ENCODE measurements around the gene RTN4.
"Not testable (repeated sequence)": the region's sequence is repeated elsewhere in the genome, so short reads cannot be mapped to it uniquely, and the experiment has no call there.

RTN4 gene

DNA sequence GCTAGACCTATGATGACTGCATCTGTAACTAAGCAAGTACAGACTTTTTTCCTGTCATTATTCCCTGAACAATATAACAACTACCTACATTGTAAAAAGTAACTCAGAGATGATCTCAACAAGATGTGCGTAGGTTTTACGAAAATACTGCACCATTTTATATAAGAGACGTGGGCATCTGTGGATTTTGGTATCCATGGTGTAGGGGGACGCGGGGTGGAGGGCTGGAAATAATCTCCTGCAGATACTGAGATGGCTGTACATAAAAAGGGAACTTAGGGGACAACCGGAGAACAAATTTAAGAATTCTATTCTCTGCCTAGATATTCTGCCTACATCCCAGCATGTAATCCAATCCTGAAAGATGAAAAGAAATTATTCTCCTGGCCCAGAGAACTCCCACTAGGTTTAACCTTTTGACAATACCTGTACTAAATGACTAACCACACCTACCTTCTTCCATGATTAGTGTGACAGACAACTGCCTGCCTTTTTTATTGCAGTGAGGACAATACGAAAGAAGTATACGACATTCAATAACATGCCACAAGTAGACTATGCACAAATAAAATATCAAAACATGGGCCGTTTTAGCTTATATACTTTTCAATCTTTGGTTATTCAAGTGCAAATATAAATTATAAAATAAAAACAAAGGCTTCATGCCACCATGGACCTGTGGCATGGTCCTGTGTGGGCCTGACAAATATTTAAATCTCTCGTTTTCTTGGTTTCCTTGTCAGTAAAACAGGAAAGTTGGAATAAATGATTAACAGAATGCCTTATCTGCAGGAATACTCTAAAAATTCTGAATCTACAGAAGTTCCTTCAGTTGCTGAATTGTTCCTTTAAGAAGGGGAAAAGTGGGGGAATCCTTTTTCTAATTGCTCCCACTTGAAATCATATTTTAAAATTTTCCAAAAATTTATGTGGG, 46.3 kb downstream of the RTN4 start:
- no peak for DNase-seq

DNA sequence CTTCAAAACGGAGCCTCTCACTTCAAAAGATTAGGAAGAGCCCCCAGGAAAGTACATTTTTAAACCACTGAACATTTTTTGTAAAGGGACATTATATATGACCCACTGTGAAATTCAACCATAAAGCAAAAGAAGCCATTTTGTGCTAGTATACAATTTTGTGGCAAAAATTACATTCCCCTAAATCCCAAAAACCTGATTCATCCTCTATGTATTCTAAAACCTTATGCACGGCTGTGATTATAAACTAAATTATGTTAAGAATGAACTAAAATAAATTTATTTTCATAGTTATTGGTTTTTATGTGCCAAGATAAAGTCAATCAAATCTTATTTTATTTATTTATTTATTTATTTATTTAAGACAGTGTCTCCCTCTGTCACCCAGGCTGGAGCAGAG, 48.5 kb downstream of the RTN4 start:
- no peak for DNase-seq

DNA sequence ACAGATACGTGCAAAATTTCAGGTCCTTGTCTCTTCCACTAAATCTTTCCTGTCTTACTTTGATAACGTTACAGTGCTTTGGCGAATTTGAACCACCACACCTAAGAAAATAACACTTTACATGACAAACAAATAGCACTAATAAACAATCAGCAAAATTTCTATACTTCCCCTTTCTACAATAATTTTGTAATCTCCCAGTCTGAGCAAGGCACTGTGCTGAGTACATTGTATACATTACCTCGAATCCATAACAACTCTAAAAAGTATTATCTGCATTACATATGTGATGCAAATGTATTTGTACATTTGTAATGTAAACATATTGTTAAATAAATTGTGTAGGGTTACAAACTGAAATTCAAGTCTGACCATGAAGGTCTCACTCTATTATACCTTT, 49.9 kb downstream of the RTN4 start:
- DNase-seq, result no peak

DNA sequence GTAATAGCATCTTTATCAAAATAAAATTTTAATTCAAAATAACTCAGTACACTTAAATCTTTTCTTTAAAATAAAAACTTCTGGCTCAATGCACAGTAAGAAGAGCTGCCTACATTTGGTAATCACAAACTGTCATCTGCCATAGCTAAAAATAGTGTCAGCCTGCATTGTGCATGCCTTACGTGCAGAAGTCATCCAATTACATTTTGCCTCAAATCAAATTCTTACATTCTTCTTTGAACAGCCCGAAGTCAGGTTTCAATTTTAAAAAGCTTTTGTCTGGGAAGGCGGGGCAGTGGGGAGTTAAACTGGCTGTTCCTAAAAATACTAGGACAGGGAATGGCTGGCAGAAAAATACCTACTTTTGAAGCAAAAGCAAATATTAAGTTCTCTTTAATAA, 51.1 kb downstream of the RTN4 start:
- DNase-seq, result no peak

DNA sequence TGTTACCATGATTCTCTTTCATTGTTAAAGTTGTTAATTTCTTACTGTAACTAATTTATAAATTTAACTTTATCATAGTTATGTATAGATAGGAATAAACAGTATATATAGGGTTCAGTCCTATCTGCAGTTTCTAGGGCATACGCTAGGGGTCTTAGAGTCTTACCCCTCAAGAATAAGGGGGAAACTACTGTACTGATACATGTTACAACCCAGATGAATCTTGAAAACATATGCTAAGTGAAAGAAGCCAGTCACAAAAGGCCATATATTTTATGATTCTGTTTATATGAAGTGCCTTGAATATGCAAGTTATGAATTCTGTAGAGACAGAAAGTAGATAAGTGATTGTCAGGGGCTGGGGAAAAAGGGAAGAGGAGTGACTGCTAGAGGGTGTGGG, 52.4 kb downstream of the RTN4 start:
- DNase-seq, result no peak

DNA sequence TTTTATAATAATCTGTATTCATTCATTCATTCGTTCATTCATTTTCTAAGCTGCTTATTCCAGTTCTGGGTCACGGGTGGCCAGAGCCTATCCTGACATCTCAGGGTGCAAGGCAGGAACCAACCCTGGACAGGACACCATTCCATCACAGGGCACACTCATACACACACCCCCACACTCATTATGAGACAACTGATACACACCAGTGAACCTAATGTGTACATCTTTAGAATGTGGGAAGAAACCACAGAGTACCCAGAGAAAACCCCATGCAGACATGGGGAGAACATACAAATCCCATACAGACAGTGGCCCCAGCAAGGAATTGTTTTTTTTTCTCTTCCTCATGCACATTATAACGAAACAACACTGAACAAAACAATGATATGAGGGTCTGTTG, 54.7 kb downstream of the RTN4 start:
- DNase-seq, result no peak

DNA sequence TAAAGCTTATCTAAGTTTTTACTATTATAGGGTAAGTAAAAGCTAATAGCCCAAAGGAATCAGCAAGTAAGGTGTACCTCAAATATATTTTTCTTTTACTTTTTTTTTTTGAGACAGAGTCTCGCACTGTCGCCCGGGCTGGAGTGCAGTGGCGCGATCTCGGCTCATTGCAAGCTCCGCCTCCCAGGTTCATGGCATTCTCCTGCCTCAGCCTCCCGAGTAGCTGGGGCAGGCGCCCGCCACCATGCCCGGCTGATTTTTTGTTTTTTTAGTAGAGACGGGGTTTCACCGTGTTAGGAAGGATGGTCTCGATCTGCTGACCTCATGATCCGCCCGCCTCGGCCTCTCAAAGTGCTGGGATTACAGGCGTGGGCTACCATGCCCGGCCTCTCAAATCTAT, 59.6 kb downstream of the RTN4 start:
- not testable (repeated sequence) for DNase-seq

DNA sequence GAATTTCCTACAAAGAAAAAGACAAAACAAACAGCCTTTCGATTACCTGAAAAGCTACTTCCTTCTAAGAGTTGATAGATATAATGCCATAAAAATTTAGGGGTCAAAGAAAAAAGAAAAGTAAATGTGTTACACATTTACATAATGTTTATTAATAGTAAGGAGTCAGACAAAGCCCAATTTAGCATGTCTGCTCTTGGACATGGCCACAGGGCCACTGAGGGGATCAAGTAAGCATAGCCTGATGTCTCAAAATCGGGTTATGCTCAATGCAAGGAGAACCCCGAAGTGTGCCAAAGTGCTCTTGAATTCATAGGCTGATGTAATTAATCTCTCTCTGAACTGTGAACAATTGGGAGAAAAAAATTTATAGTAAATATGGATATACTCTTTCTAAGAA, 61.6 kb downstream of the RTN4 start:
- no peak for DNase-seq

DNA sequence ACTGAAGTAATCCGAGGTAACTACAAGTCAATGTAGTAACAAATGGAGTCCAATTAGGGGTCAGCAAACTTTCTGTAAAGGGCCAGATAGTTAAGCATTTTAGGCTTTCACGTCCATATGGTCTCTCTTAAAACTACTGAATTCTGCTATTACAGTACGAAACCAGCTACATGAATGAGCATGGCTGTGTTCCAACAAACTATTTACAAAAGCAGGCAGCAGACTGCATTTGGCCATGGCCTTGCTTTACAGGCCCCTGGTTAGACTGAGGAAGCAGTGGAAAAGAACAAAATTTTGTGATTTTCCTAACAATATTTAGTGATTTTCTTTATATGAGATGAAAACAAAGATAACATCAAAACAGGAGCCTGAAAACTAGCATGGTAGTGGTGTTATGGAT, 64.0 kb downstream of the RTN4 start:
- DNase-seq, result no peak

DNA sequence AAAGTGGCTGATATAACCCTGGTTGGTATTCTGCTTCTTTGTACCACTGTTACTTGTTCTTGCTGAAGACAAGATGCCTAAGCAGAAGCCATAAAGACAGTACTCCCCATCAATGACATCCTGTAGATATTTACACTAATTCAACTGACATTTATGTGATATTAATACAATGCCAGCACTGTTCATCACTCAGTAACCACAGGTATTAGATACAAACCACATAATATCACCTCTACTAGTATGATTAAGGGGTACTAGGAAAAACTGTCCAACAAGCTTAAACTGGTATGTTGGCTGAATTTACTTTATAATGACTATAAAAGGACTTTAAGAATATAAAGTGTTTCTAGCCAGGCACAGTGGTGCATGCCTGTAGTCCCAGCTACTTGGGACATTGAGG, 65.8 kb downstream of the RTN4 start:
- no peak for DNase-seq

DNA sequence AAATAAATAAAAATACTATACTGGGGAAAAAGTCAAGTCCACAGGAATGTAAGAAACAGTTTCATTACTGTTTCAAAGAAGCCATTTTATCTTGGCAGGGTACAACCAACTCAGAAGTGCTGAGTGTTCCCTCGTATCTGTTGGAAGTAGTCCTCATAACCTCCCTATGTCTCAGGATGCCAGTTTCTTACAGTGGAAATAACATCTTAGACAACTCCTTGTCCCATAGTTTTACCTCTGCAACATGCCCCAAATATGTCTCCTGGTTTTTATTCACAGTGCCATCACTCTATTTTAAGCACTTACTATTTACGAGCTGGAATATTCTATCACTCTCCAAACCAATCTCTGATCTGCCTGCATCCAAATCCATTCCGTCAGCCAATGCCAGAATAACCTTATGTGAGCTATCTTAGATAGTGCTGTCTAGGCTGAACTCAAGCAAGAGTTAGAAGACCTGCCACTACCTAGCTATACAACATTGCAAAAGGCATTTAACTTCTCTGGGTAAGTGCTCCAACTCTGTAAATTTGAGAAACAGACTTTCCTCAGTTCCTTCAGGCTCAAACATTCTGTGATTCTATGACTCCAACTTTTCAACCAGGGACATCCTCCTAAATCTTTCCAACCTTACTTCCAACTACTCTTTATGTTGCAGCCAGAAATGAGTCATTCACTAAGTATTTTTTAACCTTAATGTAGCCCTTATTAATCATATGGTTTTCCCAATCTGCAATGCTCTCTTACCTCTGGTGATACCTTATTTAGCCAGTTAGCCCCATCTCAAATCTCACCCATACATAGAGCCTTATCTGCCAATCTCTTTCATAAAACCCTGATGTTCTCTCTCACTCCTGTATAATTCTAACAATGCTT, 66.7 kb downstream of the RTN4 start:
- DNase-seq, result no peak

DNA sequence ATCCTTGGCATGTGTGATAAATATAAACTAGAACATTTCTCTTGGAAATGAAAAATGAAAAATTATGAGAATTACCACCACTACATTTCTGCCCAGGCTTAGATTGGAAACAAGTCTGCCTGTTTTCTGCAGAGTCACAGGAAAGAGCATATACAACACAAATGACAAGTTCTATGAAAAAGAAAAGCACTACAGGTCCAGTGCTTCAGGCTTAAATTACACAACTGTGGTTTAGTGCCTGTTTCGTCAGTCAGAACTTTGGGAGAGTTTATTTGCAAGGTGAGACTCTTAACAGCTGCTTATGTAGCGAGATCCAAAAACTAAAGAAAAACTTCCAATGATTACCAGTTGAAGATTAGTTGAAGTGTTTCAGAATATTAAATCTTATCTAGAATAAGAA, 68.9 kb downstream of the RTN4 start:
- no peak for DNase-seq

DNA sequence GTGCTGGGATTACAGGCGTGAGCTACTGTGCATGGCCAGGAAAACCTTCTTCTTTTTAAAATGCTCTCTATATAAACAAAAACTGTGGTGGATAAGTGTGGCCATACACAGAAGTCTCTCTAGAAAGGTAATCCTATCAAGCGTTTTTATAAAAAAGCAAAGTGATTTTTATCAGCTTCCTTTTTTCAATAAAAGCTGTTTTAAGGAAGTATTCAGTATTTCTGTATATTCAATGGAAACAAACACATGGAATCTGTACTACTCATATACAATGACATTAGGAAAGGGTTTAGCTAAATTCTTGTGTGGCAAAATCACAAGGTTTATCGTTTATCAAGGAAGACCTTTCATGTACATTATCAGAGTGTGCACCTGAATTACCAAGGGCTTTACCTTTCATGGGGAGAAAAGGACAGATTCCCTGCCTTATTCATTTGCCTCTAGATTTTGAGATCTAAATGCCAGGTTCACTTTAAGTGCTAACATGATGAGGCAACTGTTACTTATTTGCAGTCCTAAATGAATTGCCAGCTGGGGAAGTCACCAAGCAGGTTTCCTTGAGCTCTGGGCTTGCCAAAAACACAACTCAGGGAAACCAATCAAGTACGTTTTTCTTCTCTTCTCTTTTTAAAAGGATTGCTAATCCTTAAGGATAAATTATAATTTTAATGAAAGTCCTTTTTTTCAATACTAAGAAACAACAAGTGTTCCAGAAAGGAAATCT, 70.8 kb downstream of the RTN4 start:
- no peak for DNase-seq

DNA sequence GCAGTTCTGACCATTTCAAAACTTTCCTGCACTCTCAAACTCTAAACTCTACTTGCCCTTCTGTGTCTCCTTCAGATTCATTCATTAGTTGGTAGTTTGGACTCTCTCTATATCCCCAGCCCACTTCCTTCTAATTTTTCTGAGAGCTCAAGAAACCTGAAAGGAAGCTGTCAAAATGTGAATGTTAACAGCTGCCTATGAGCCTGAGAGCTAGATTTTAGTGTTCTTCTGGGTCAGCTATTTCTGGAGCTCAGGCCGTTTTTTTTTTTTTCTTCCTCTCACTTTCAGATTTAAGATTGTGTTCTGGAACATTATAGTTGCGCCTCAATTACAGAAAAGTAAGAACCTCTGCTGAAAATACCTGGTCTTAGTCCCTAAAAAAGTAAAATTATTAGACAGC, 73.1 kb downstream of the RTN4 start:
- no peak for DNase-seq

DNA sequence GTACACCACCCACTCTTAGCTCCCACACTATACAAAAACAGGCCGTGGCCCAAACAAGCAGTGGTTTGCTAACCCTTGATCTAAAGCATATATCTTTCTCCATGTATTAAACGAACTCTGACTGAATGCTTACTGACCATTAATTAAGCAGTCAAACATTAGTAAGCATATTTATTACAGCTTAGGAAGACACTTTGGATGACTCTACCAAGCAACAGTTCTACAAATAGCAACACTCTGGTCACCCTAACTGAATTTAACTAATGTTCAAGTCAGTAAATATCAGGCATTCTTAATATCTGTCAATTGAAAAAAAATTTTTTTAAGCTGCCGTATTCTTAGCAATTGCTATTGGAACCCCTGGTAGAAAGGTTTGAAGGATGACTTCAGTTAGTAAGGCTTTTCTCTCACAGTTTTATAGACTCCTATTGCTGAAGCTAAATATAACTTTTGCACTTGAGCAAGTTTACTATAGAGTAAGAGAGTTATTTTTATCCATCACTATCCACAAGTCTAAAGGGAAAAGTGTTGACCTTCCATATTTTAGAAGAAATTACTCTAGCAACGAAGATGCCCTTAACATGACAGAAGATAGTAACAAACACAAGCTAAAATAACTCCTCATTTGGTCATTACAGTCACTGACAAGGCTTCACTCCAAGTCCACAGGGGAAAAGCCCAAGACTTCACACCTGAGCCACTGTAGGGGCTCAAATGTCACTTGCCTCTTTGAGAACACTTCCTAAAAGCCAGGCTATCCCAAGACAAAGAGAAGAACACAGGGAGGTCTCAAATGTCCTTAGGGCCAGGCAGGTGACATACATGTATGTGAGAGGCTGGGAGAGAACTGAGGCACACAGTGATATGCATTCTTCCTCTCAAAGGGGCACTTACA, 74.4 kb downstream of the RTN4 start:
- DNase-seq, result no peak

DNA sequence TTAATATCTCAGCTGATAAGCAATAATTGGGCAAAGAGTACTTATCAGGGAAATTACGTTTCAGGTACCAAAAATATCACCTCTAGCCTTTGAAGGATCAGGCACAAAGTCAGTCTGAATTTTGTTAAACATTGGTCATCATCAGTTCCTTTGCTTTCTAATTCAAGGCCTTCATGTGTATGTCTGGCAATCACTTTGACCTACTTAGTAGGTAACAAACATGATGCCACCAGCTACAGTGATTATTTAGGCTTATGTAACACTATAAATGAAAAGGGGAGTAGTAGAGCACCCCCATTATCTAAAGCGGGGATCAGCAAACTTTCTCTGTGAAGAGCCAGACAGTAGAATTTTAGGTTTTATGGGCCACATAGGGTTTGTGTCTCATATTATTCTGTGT, 75.1 kb downstream of the RTN4 start:
- no peak for DNase-seq

DNA sequence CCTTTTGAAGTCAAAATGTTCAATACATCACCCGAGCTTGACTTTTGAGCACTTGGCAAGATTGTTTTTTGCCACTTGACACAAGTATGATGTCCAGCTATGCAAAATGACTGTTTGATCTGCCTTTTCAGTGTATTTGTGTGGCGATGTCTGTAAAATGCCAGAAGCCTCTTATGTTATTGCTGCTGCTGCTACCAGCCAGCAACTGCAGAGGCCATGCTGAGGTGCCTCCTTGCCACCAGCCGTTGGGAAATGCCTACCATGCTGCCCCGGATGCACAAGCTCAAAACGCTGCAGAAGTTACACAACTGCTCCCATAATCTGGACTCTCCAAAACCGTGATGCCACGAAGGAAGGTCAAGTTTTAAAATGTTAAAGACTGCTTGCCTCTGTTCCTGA, 80.3 kb downstream of the RTN4 start:
- DNase-seq, result no peak

DNA sequence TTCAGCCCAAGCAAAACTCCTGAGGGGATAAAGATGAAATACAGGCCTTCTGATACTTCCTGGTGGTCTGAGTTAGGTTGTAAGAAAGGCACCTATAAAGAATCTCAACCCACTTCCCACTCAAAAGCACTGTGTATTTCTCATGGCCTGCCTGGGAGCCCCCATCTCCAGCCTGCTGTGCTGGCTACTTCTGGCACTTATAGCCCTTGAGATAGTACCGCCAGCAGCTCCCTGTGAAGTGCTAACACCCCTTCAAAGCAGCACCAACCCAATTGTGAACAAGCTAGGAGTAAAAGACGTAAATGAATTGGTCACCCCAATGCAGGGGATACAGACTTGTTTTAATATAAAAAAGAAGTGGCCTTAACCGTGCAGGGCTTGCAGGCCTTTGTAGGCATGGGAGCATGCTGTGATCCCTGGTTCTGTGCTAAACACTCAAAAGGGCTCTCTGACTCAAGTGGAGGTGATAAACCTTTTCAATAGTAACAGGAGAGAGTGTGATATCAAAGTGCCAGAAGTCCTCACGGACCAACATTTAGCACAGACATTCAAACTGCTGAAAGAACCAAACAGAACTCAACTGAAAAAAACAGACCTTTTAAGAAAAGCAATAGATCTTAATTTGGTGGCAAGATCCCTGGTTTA, 80.8 kb downstream of the RTN4 start:
- no peak for DNase-seq

DNA sequence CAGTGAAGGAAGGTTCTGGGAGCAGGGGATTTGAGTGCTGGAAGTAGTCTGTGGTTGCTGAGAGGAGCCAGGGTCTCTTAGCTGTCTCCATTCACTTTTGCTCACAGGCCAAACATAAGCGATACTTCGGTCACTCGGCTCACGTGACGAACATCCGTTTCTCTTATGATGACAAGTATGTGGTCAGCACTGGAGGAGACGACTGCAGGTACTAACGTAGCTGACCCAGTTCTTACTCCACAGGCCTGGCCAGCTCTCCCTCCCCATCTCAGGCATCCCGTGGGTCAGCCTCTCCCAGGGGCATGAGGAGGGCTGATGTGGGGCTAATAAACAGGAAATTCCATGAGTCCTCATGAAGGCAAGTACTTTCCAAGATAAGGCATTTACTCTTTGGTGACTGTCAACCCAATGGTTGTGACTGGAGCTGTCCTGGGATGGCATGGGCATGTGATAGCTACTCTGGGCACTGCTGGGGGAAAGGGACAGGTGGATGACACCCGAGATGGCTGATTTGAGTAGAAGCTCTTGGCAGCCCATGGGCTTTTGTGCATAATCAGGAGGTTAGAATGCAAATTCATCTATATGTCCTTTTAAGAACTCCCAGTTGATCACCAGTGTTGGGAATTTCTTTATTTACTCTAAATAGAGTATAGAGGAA, 81.6 kb downstream of the RTN4 start:
- no peak for DNase-seq

DNA sequence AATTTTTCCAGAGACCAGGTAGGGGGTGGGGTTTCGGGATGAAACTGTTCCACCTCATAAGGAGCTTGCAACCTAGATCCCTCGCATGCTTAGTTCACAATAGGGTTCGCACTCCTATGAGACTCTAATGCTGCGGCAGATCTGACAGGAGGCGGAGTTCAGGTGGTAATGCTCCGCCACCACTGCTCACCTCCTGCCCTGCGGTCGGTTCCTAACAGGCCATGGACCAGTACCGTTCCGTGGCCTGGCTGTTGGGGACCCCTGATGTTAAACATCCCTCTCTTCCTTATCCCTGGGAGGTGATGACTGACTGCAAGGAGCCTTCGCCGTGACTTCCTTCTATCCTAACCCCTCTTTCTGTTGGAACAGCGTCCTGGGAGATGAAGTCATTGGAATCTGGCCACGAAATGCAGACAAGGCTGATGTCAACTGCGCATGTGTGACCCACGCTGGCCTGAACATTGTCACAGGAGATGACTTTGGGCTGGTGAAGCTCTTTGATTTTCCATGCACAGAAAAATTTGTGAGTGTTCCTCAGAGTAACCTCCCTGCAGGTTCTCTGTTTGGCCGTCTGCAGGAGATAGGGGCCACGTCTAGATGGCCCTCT, 82.4 kb downstream of the RTN4 start:
- DNase-seq, result no peak

DNA sequence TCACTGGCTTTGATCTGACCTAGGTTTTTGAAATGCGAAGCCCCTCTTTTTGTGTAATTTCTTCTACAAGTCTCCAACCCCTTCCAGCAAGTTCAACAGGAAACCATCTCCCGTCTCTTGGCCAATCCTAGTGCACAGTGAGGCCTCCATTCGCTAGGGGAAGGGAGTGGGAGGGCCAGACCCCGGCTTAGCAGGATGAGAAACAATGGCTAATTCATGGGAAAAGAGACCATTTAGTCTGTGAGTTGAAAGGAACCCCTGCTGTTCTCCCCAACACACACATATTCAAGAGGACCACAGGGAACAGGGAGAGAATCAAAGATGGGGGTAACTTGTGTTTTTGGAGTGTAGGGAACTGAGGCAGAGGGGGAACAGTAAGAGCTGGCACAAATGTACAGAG, 83.0 kb downstream of the RTN4 start:
- DNase-seq, result no peak

Data from activated CD4-positive, alpha-beta T cell treated with anti-CD3 and anti-CD28 coated beads, Interleukin-2, amount 50 U/mL, for 16 hours (primary cell).